Endothelial cell of umbilical vein (primary cell): ENCODE measurements around the gene TOM1L2. TPM values are rescaled to one million over a fixed set of nuclear protein-coding genes. Genes with fewer than 3 reads are reported as not detected.
A peak's percentile ranks its signal among the peaks of the same experiment; 100 is the strongest.

Experiments used
- BruUV-seq: library from RNA; stranded (reverse); fragments of 400-500 nt; replicated peaks from 2 replicates; lab custom pipeline; 2021; lab: Mats Ljungman, UMichigan
- CTCF ChIA-PET: fragments of 300-600, 350-600 bp; sonication (Branson Sonifier 250); formaldehyde crosslinking; loops from one replicate; lab custom pipeline; 2021; ENCODE audit warnings: antibody characterized with exemption, inconsistent platforms; lab: Charles Lee
- POLR2A ChIA-PET: fragments of 300-600, 350-600 bp; sonication (Branson Sonifier 250); formaldehyde crosslinking; loops from one replicate; lab custom pipeline; 2021; ENCODE audit warnings: antibody characterized with exemption, inconsistent platforms; lab: Charles Lee
- DNase-seq: peaks from one replicate; pipeline ENCODE4 v3.0.0-alpha.2; 2011; ENCODE audit warnings: low read depth, low spot score
- FAIRE-seq: peaks from 2 replicates; lab custom pipeline; 2011; peaks lifted over from hg19 to GRCh38; lab: Jason Lieb, UNC
- H2AFZ ChIP-seq: 2 replicates; pipeline ENCODE4 v1.6.0; 2012; ENCODE audit warnings: low read depth, low read length, control low read depth, inconsistent platforms
- H3K27ac ChIP-seq: 2 replicates; pipeline ENCODE4 v1.5.1; 2011; ENCODE audit warnings: low read depth, mild to moderate bottlenecking, control low read depth, low read length, moderate library complexity; ENCODE audit not compliant: insufficient read depth
- H3K27me3 ChIP-seq, 2 experiments: 2 replicates each; pipeline versions ENCODE4 v1.6.0 to v1.6.1; 2011; ENCODE audit warnings: low read length in 2 of 2, mixed read lengths in 1 of 2; ENCODE audit not compliant: control insufficient read depth in 2 of 2, insufficient read depth in 2 of 2
- H3K36me3 ChIP-seq, 2 experiments: 2 replicates in 1 of 2; 3 replicates in 1 of 2; pipeline ENCODE4 v1.5.1; 2011; ENCODE audit warnings: low read length in 2 of 2, mild to moderate bottlenecking in 1 of 2, moderate library complexity in 1 of 2; ENCODE audit not compliant: control insufficient read depth in 2 of 2, insufficient read depth in 2 of 2; ENCODE audit errors: extremely low read depth in 1 of 2
- H3K4me1 ChIP-seq: 3 replicates; pipeline ENCODE4 v1.5.1; 2011; ENCODE audit warnings: mild to moderate bottlenecking, low read length; ENCODE audit not compliant: control insufficient read depth, insufficient read depth; ENCODE audit errors: extremely low read depth
- H3K4me2 ChIP-seq: 2 replicates; pipeline ENCODE4 v1.6.1; 2011; ENCODE audit warnings: low read length, control low read depth, mixed read lengths; ENCODE audit not compliant: insufficient read depth
- H3K4me3 ChIP-seq, 3 experiments: fragments of 200-600 bp in 1 of 3; sonication (generic), shearing (Covaris generic) in 1 of 3; replicated peaks in 1 of 3; 2 replicates each; pipeline ENCODE4 v1.5.1; 2011 to 2016; ENCODE audit warnings: control low read depth in 3 of 3, low read length in 3 of 3, mild to moderate bottlenecking in 2 of 3, inconsistent platforms in 1 of 3, low read depth in 1 of 3, moderate library complexity in 1 of 3; ENCODE audit not compliant: insufficient read depth in 1 of 3
- H3K79me2 ChIP-seq: 2 replicates; pipeline ENCODE4 v1.6.0; 2012; ENCODE audit warnings: low read length, inconsistent platforms; ENCODE audit not compliant: control insufficient read depth, insufficient read depth
- H3K9ac ChIP-seq: replicated peaks from 2 replicates; pipeline ENCODE3; 2011; ENCODE audit warnings: low read length, control low read depth; ENCODE audit not compliant: insufficient read depth; ENCODE audit errors: extremely low read depth
- H3K9me1 ChIP-seq: replicated peaks from 3 replicates; pipeline ENCODE4 v1.6.0; 2011; ENCODE audit warnings: mild to moderate bottlenecking, low read length; ENCODE audit not compliant: control insufficient read depth, insufficient read depth; ENCODE audit errors: extremely low read depth
- H3K9me3 ChIP-seq: replicated peaks from 2 replicates; pipeline ENCODE4 v1.5.1; 2012; ENCODE audit warnings: low read length, inconsistent platforms; ENCODE audit not compliant: control insufficient read depth, insufficient read depth
- H4K20me1 ChIP-seq: replicated peaks from 2 replicates; pipeline ENCODE3; 2011; ENCODE audit warnings: mild to moderate bottlenecking, low read length; ENCODE audit not compliant: control insufficient read depth, insufficient read depth; ENCODE audit errors: extremely low read depth
- CTCF ChIP-seq, 2 donors: IDR thresholded peaks; 1 replicate in 1 of 2; 2 replicates in 1 of 2; pipeline ENCODE4 v1.5.1; 2011; ENCODE audit warnings: low read length in 2 of 2, mild to moderate bottlenecking in 2 of 2, moderate library complexity in 2 of 2, control low read depth in 1 of 2, inconsistent platforms in 1 of 2, low read depth in 1 of 2; ENCODE audit not compliant: insufficient read depth in 1 of 2; ENCODE audit errors: extremely low read depth in 1 of 2
- EZH2 ChIP-seq: IDR thresholded peaks from 2 replicates; pipeline ENCODE4 v1.6.1; 2012; ENCODE audit warnings: borderline replicate concordance, low read depth, mild to moderate bottlenecking, moderate library complexity, low read length, inconsistent platforms; ENCODE audit not compliant: severe bottlenecking
- MAX ChIP-seq: IDR thresholded peaks from 2 replicates; pipeline ENCODE4 v1.6.1; 2011; ENCODE audit not compliant: insufficient read depth, insufficient read length
- MYC ChIP-seq: IDR thresholded peaks from one replicate; pipeline ENCODE4 v1.6.1; 2011; ENCODE audit warnings: mild to moderate bottlenecking, low read depth, low read length
- dilution Hi-C: fragments of 300-500 bp; cut with MboI; formaldehyde crosslinking; loops from one replicate; pipeline ENCODE4 v1.15.0; 2019; ENCODE audit warnings: low sequenced_read_pairs; ENCODE audit not compliant: extremely low pct_ligation_motif_present
- intact Hi-C: fragments of 100-400 bp; cut with micrococcal nuclease; formaldehyde crosslinking; loops from one replicate; pipeline ENCODE4 v1.10.0; 2022
- polyA plus RNA-seq, 4 experiments: library from polyadenylated mRNA; depleted of rRNA in 3 of 4; stranded (reverse) in 3 of 4; unstranded in 1 of 4; fragments of >200 nt; gene quantifications; 2 replicates each; pipeline versions ENCODE4 v1.2.1 to v1.2.3, GENCODE V29; 2011 to 2012; ENCODE audit warnings: missing spikeins in 1 of 4
- total RNA-seq: library from RNA; stranded (reverse); gene quantifications from 2 replicates; pipeline ENCODE4 v1.2.3, GENCODE V29; 2021

Gene TOM1L2
- total and polyA plus RNA-seq, 2 donors (not counting 3 experiments of a cell fraction or from before 2014, with no cell fraction given), result 31.7 to 37.6 TPM

GRCh38 chr17:17943281-17943984 lies 28.8 kb downstream of the TOM1L2 start:
- no TSS peak for BruUV-seq
- peaks cover 43% of the 10 kb centered on the region for H3K4me1 ChIP-seq
- peak; percentile 74 for FAIRE-seq
- H3K27ac ChIP-seq, result peak overlapping the region; percentile 61
- H3K9me3 ChIP-seq, result no peaks in the 10 kb centered on the region
- intact Hi-C loops (loop anchor here (1.0 kb wide), 1 partner anchor 29 kb away; the partner anchor contains the start of genes DRC3 and TOM1L2), dilution Hi-C loops (no loop called here)
- TF ChIP-seq MYC, result no peak
- TF ChIP-seq EZH2, result no peak
- TF ChIP-seq MAX, result no peak
- TF ChIP-seq CTCF (IDR thresholded peaks at IDR 0.05; ENCODE audit: extremely low read depth in 1 of 2, insufficient read depth in 1 of 2, low read depth in 1 of 2, low read length in 2 of 2), result no peak
- H3K9me1 ChIP-seq, result no peaks in the 10 kb centered on the region
- no peaks in the 10 kb centered on the region for H4K20me1 ChIP-seq
- no peak overlapping the region for H3K9ac ChIP-seq
- CTCF ChIA-PET, result interaction anchor here (0.7 to 2.4 kb wide), 7 partner anchors 14 to 90 kb away, joined by 3 to 14 read pairs (median 6); partner anchors contain the start of genes DRC3 and TOM1L2
- H3K4me3 ChIP-seq, result no peak overlapping the region
- peak overlapping the region; percentile 80 for H3K4me2 ChIP-seq
- H2AFZ ChIP-seq, result no peak overlapping the region
- POLR2A ChIA-PET, result no interaction called here
- no peaks in the 10 kb centered on the region for H3K36me3 ChIP-seq
- DNase-seq, result no peak
- no peaks in the 10 kb centered on the region for H3K27me3 ChIP-seq
- H3K79me2 ChIP-seq, result peaks cover 6% of the 10 kb centered on the region
